Measurements from ENCODE around the gene OR4C15. TPM values are rescaled to one million over a fixed set of nuclear protein-coding genes. Genes with fewer than 3 reads are reported as not detected.

OR4C15 gene
- total RNA-seq, result not detected

DNA sequence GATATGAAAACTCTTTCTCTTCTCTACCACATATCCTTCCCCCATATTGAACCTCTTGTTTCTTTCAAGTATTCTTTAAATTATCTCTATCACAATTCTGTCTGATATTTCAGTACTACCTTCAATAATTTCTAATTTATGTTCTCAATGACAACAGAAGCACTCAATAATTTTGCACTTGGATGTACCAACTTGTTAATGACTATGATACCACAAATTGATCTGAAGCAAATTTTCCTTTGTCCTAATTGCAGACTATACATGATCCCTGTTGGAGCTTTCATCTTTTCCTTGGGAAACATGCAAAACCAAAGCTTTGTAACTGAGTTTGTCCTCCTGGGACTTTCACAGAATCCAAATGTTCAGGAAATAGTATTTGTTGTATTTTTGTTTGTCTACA, at the start of gene OR4C15:
Gene OR4C15 (plus strand): TSS at position 301 of the 400 bp plus-strand sequence. CDS start 0 bp downstream, at position 301.
- Histone ChIP-seq H3K27ac (no peak within 1 kb of the TSS), H3K27me3 (no peaks in the 10 kb centered on the region), H3K9me3 (no peaks in the 10 kb centered on the region), H3K36me3 (no peaks in the 10 kb centered on the region), H3K4me3 (no peak within 1 kb of the TSS), H3K4me1 (no peaks in the 10 kb centered on the region)
- no peak for TF ChIP-seq POLR2AphosphoS5 (IDR thresholded peaks at IDR 0.05; ENCODE audit: insufficient read depth in 1 of 2, low read depth in 1 of 2)
- TF ChIP-seq POLR2A (IDR thresholded peaks at IDR 0.05), result no peak
- TF ChIP-seq, protein P1, sequence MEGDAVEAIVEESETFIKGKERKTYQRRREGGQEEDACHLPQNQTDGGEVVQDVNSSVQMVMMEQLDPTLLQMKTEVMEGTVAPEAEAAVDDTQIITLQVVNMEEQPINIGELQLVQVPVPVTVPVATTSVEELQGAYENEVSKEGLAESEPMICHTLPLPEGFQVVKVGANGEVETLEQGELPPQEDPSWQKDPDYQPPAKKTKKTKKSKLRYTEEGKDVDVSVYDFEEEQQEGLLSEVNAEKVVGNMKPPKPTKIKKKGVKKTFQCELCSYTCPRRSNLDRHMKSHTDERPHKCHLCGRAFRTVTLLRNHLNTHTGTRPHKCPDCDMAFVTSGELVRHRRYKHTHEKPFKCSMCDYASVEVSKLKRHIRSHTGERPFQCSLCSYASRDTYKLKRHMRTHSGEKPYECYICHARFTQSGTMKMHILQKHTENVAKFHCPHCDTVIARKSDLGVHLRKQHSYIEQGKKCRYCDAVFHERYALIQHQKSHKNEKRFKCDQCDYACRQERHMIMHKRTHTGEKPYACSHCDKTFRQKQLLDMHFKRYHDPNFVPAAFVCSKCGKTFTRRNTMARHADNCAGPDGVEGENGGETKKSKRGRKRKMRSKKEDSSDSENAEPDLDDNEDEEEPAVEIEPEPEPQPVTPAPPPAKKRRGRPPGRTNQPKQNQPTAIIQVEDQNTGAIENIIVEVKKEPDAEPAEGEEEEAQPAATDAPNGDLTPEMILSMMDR (IDR thresholded peaks at IDR 0.05), result no peak
- DNase-seq (ENCODE audit: extremely low spot score in 2 of 2), result no peak
- intact Hi-C loops (cut with DNase I), result no loop called here

DNA sequence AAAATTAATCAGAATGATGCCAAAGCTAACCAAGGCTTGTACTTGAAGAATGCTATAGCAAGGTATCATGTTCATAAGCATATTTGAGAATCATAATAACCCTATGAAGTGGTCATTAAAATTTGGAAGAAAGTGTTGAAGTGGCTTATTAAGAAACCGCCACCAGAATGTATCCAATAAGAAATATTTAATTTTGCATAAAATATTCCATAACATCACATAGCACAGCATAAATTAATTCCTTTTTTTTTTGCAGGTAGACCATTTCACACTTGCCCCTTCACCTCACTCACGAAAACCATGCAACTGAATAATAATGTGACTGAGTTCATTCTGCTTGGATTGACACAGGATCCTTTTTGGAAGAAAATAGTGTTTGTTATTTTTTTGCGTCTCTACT, 17.6 kb downstream of the OR4C15 start, which contains the start of gene OR4C16:
Gene OR4C16 (plus strand): TSS at position 301 of the 400 bp plus-strand sequence. CDS start 0 bp downstream, at position 301.
- no peak within 1 kb of the TSS for H3K4me3 ChIP-seq
- H3K27me3 ChIP-seq, result no peaks in the 10 kb centered on the region
- no peaks in the 10 kb centered on the region for H3K4me1 ChIP-seq
- intact Hi-C loops (cut with DNase I), result no loop called here
- DNase-seq (ENCODE audit: extremely low spot score in 2 of 2), result no peak
- H3K36me3 ChIP-seq, result no peaks in the 10 kb centered on the region
- no peak within 1 kb of the TSS for H3K27ac ChIP-seq
- no peaks in the 10 kb centered on the region for H3K9me3 ChIP-seq
- TF ChIP-seq, protein P1 (IDR thresholded peaks at IDR 0.05), result no peak
- TF ChIP-seq POLR2A (IDR thresholded peaks at IDR 0.05), result no peak
- no peak for TF ChIP-seq POLR2AphosphoS5 (IDR thresholded peaks at IDR 0.05; ENCODE audit: insufficient read depth in 1 of 2, low read depth in 1 of 2)

DNA sequence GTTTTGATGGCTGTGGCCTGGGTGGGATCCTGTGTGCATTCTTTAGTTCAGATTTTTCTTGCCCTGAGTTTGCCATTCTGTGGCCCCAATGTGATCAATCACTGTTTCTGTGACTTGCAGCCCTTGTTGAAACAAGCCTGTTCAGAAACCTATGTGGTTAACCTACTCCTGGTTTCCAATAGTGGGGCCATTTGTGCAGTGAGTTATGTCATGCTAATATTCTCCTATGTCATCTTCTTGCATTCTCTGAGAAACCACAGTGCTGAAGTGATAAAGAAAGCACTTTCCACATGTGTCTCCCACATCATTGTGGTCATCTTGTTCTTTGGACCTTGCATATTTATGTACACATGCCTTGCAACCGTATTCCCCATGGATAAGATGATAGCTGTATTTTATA, 18.3 kb downstream of the OR4C15 start:
- no peak overlapping the region for H3K27ac ChIP-seq

More for the DNA sequence above, 18.3 kb downstream of the OR4C15 start:
- intact Hi-C loops (cut with DNase I), result no loop called here
- no peaks in the 10 kb centered on the region for H3K27me3 ChIP-seq
- TF ChIP-seq, protein P1 (IDR thresholded peaks at IDR 0.05), result no peak
- no peak for TF ChIP-seq POLR2AphosphoS5 (IDR thresholded peaks at IDR 0.05; ENCODE audit: insufficient read depth in 1 of 2, low read depth in 1 of 2)
- TF ChIP-seq POLR2A (IDR thresholded peaks at IDR 0.05), result no peak
- H3K4me1 ChIP-seq, result no peaks in the 10 kb centered on the region
- H3K36me3 ChIP-seq, result no peaks in the 10 kb centered on the region
- H3K4me3 ChIP-seq, result no peak overlapping the region
- no peak for DNase-seq (ENCODE audit: extremely low spot score in 2 of 2)
- no peaks in the 10 kb centered on the region for H3K9me3 ChIP-seq

Other genes with a start within 250 kb of the OR4C15 start
- not detected for gene OR4A16, start 211.3 kb upstream of the OR4C15 start, total RNA-seq
- not detected for gene OR4A15, start 186.5 kb upstream of the OR4C15 start, total RNA-seq
- gene OR4C16, start 17.7 kb downstream of the OR4C15 start, total RNA-seq, result not detected
- gene OR4C11, start 53.2 kb downstream of the OR4C15 start, total RNA-seq, result not detected
- gene OR4P4, start 80.6 kb downstream of the OR4C15 start, total RNA-seq, result not detected
- gene OR4S2, start 93.9 kb downstream of the OR4C15 start, total RNA-seq, result not detected
- gene OR4C6, start 107.7 kb downstream of the OR4C15 start, total RNA-seq, result not detected
- not detected for gene OR5D13, start 219.0 kb downstream of the OR4C15 start, total RNA-seq
- gene OR5D14, start 241.1 kb downstream of the OR4C15 start, total RNA-seq, result not detected